HT1080 (cell line): ENCODE measurements around the gene MYH2. TPM values are rescaled to one million over a fixed set of nuclear protein-coding genes. Genes with fewer than 3 reads are reported as not detected.

Experiments
- DNase-seq: peaks from one replicate; pipeline ENCODE4 v3.0.0-alpha.2; 2015; ENCODE audit warnings: low read depth
- total RNA-seq: library from RNA; depleted of rRNA; stranded (reverse); fragments of >200 nt; shearing (Covaris generic); gene quantifications from 2 replicates; pipeline ENCODE4 v1.2.3, GENCODE V29; 2014; rRNA removed

Gene MYH2
- total RNA-seq, 1 experiment from 2014 or later: not detected

- DNase-seq: no peak
Observed at GRCh38 chr17:10516638-10517037, 32.8 kb downstream of the MYH2 start.

- DNase-seq: no peak
Observed at GRCh38 chr17:10516065-10516464, 33.4 kb downstream of the MYH2 start.

- DNase-seq: peak; percentile 11
Observed at GRCh38 chr17:10513299-10514067, 36.0 kb downstream of the MYH2 start.

- DNase-seq: no peak
Observed at GRCh38 chr17:10512856-10513255, 36.6 kb downstream of the MYH2 start.

GRCh38 chr17:10499950-10500349, 49.5 kb downstream of the MYH2 start:
- no peak for DNase-seq

GRCh38 chr17:10492004-10492403, 57.5 kb downstream of the MYH2 start:
- no peak for DNase-seq

GRCh38 chr17:10482252-10482651, 67.2 kb downstream of the MYH2 start:
- no peak for DNase-seq

- DNase-seq: no peak
Observed at GRCh38 chr17:10477701-10478100, 71.8 kb downstream of the MYH2 start.

GRCh38 chr17:10474536-10474935, 74.9 kb downstream of the MYH2 start:
- no peak for DNase-seq

- DNase-seq: no peak
Observed at GRCh38 chr17:10471858-10472257, 77.6 kb downstream of the MYH2 start.

Other genes starting within 250 kb of the MYH2 start
- gene MYH13, start 176.7 kb downstream of the MYH2 start, total RNA-seq: not detected in 2 replicates
- not detected in 2 replicates for gene MYH8, start 127.7 kb downstream of the MYH2 start, total RNA-seq
- gene MYH4, start 80.1 kb downstream of the MYH2 start, total RNA-seq: not detected in 2 replicates
- gene MYH1, start 31.1 kb downstream of the MYH2 start, total RNA-seq: not detected in 2 replicates
- 0.66 and 0.97 TPM in 2 replicates for gene MYH3, start 107.7 kb upstream of the MYH2 start, total RNA-seq
- gene SCO1, start 147.9 kb upstream of the MYH2 start, total RNA-seq: 78.5 and 118 TPM in 2 replicates
- gene ADPRM, start 147.9 kb upstream of the MYH2 start, total RNA-seq: 10.1 and 10.2 TPM in 2 replicates
- gene TMEM220, start 180.4 kb upstream of the MYH2 start, total RNA-seq: 0.24 TPM in 1 of 2 replicates, not detected in the other